ENCODE measurements around the gene SGO2.
"Not testable (repeated sequence)": the region's sequence is repeated elsewhere in the genome, so short reads cannot be mapped to it uniquely, and the experiment has no call there.

SGO2 gene

DNA sequence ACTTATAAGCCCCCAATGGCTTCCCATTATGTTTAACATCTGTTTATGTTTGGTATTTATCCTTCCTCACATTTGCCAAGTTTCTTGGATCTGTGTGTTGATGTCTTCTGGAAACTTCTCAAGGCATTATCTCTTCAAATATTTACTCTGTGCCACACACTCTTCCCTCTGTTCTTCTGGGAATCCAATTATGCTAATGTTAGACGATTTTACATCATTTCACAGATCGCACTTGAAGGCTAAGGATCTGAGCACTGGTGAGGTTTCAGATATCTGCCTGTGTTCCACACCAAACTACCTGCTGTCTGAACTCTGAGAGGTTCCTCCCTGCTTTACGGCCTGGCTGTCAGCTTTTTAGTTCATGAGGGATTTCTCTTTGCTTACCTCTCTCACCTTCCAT lies 69.9 kb downstream of the SGO2 start:
- DNase-seq (ENCODE audit: insufficient read length, low spot score) (no peak), FAIRE-seq (no peak)
- no peak for TF ChIP-seq POLR2A (IDR thresholded peaks at IDR 0.05; ENCODE audit: low read depth, low read length)

DNA sequence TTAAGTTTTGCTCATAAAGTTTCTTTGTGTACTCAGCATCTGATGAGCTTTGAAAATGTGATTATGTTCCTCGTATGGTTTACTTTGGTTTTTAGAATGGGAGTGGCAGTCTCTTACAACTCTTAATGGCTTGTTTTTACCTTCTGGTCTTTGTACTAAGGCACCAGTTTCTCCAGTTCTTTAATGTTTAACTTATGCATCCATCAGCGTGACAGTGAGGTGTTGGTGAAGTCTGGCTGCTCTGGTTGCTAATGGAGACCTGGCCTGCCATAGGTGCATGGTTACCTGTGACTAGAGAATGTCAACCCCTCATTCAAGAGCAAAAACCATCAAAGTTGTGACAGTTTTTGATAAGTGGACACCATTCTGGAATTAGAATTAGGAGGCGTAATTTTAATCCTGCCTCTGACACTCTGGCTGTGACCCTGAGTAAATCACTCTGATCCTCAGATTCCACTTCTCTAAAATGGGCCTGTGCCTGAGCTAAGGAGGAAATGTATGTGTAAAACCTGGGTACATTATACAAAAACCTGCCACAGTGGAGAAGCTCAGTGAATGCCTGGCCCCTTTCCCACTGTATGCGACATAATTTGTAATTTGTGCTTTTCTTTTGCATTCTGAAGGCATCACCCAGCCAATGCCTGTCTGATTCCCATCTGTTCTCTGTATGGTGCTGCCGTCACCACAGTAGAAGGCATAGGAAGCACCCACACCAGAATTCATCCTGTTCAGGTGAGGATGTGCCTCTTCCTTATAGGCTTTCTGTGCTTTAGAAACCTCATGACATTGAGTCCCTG lies 71.0 kb downstream of the SGO2 start:
- no peak for DNase-seq (ENCODE audit: insufficient read length, low spot score)
- no peak for FAIRE-seq
- TF ChIP-seq POLR2A (IDR thresholded peaks at IDR 0.05; ENCODE audit: low read depth, low read length) = no peak

DNA sequence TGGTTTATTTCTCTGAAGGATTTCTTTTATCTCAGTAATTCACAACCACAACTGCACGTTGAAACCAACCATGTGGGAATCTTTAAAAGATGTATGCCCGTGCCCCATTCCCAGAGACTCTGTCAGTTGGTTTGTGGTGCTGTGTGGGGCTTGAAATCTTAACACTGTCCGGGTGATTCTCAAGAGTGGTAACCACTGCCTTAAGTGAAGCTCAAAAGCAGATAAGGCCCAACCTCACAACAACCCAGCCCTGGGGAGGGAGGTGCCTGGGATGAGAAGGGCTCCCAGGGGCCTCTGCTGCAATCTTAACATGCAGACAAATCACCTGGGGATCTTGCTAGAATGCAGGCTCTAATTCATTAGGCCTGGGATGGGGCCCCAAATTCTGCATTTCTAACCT lies 73.2 kb downstream of the SGO2 start:
- FAIRE-seq = no peak
- no peak for TF ChIP-seq POLR2A (IDR thresholded peaks at IDR 0.05; ENCODE audit: low read depth, low read length)
- no peak for DNase-seq (ENCODE audit: insufficient read length, low spot score)

DNA sequence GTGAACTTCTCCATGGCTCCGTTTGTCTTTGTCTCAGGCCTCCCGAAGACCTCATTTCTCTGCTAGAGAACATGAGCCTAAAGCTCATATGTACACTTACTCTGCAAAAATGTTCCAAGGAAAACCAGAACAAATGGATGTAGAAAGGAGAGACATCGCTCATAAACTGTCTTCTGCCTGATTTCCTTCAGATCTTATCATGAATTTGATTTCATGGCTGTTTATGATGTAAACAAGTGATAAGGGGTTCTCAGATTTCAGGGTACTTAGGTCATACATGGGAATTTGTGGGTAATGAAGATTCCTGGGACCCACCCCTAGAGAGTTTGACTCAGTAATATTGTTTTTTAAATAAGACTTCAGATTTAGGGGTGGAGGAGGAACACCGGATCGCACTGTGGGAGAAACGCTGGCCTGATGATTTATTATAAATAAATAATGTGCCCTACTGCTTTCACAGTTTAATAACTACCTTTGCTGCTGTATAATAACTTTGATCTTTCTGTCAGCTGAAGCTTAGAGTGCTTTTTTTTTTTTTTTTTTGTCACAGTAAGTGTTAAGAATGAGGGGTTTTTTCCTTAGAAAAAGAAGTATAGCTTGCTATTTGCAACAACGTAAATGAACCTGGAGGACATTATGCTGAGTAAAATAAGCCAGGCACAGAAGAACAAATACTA lies 74.7 kb downstream of the SGO2 start:
- DNase-seq (ENCODE audit: insufficient read length, low spot score) (no peak), FAIRE-seq (no peak)
- no peak for TF ChIP-seq POLR2A (IDR thresholded peaks at IDR 0.05; ENCODE audit: low read depth, low read length)

DNA sequence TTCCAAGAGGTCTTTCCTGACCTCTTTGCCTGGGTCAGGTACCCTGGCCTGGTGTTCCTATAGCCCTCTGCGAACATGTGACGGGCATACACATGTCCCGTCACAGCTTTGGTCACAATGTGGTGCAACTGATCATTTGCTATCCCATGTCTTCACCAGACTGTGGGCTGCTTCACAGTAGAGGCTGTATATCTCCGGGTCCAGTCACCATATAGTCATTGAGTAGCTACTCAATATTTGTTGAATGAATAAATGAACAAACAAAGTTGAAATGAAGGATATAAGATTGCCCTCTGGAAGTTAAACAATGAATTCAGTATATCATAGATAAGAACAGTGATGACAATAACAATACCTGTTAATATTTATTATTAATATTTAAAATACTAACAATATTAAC lies 76.6 kb downstream of the SGO2 start:
- DNase-seq (ENCODE audit: insufficient read length, low spot score) (no peak), FAIRE-seq (no peak)
- no peak for TF ChIP-seq POLR2A (IDR thresholded peaks at IDR 0.05; ENCODE audit: low read depth, low read length)

DNA sequence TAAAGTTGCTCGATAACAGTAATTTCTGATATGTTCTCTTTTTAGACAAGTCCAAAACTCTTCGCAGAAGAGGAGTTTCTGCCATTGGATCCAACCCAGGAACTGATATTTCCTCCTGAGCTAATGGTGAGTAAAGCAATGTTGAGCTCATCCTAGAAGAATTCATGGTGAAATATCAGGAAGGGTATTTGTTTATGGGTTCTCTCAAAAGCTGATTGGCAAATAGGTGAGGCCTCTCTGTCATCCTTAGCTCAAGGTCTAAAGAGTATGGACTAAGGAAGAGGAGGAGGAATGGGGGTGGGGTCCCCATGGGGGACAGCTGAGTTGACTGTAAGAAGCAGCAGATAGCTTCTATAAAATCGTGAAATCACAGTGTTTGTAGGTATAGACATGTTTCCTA lies 78.0 kb downstream of the SGO2 start:
- no peak for TF ChIP-seq POLR2A (IDR thresholded peaks at IDR 0.05; ENCODE audit: low read depth, low read length)
- FAIRE-seq (peak; percentile 67), DNase-seq (ENCODE audit: insufficient read length, low spot score) (peak; percentile 15)

DNA sequence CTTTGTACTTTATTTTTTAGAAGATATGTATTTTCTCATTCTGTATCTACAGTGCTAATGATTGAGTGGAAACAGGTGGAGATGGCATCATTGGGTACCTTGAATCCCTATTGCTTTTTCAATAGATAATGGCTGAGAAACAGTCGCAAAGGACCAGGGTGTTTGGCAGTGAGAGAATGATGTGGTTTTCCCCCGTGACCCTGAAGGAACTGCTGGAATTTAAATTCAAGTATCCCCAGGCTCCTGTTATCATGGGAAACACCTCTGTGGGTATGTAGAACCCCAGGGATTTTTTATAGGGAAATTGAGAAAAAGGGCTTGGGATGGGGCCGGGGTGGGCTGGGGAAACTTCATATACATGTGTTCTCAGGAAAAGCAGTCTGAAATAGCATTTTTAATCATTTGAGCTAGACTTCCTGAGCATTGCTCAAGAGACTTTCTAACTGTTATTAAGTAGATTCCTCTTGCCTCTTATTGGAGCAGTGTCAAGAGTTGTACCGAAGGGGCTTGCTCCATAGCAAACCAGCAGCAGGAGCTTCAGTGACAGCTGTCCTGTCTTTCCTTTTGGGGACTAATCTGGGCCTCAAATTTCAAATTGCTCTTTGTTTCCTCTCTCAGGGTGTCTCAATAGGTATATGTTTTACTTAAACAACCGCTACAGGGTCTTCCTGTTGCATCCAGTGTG lies 78.7 kb downstream of the SGO2 start:
- peak; percentile 33 for FAIRE-seq
- DNase-seq (ENCODE audit: insufficient read length, low spot score) = no peak
- TF ChIP-seq POLR2A (IDR thresholded peaks at IDR 0.05; ENCODE audit: low read depth, low read length) = no peak

DNA sequence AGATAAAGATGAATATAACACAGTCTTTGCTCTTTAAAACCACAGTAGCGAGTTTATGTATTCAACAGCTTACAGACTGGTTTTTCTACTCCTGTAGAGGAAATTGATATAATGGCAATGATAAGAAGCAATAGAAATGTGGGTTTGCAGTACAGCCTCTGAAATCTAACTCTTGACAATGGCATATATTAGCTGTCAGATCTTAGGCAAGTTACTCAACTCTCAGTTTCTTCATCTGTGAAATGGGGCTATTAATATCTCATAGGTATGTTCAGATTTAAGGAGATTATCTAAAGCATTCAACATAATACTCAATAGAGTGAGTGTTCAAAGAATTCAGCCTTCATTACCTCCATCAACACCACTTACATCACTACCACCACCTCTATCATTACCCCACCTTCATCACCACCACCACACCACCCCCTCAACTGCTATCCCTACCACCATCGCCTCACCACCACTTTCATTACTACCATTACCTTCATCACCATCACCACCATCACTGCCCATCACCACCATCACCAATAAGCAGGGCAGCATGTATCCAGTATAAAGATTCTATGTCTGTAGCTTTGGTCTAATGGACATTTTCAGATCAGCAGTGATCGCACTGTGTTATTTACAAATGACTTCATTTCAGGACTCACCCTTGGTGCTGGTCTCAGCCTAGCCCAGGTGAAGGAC lies 82.5 kb downstream of the SGO2 start:
- no peak for FAIRE-seq
- no peak for TF ChIP-seq POLR2A (IDR thresholded peaks at IDR 0.05; ENCODE audit: low read depth, low read length)
- no peak for DNase-seq (ENCODE audit: insufficient read length, low spot score)

DNA sequence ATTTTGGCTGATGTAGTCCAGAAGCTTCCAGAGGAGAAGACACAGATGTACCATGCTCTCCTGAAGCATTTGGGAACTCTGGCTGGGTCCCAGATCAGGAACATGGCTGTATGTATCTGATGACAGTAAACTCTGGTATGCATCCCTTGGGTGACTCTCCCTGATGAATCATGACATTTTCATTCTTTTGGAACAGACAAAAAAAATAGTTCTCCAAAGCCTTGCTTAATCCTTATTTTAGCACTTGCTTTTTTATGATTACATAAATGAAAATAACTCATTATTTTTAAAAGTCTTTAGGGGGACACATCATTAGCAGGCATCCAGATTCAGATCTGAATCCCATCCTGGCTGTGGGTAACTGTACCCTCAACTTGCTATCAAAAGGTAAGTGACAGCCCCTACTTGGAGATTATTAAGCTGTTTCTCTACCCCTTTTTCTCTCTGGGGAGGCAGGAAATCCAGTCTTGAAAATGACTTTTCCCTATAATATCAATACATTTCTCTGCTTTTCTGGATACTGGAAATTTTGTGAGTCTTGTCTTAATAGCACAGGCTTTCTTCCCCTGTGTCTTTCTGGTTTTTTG lies 83.1 kb downstream of the SGO2 start:
- TF ChIP-seq POLR2A (IDR thresholded peaks at IDR 0.05; ENCODE audit: low read depth, low read length) = no peak
- DNase-seq (ENCODE audit: insufficient read length, low spot score) (peak; percentile 35), FAIRE-seq (peak; percentile 94)

DNA sequence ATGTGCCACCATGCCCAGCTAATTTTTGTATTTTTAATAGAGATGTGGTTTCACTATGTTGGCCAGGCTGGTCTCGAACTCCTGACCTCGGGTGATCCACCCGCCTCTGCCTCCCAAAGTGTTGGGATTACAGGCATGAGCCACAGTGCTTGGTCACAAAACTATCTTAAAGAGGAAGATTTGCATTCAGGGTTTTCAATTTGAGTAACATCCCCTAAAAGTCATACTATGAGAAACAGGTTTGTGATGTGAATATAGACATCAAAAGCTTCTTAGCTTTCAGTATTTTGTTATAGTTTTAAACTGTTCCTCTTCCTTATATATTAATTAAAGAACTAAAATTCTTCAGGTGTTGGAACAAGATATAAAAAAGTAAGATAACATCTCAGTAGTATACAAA lies 84.2 kb downstream of the SGO2 start:
- not testable (repeated sequence) for DNase-seq (ENCODE audit: insufficient read length, low spot score); FAIRE-seq

DNA sequence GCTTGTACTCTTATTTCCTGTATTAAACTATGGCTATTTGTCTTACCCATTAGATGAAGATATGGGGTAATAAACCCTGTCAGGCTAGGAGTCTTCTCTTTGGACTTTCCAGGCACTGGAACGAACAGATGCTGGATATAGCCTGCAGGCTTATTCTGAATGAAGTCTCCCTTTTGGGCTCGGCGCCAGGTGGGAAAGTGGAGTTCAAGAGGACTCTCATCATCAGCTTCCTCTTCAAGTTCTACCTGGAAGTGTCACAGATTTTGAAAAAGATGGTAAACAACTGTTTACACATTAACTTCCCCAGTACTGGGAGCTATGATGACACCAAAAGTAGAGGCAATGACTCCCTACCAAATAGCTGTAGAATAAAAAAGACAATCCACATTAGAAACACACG lies 87.7 kb downstream of the SGO2 start:
- FAIRE-seq = no peak
- no peak for TF ChIP-seq POLR2A (IDR thresholded peaks at IDR 0.05; ENCODE audit: low read depth, low read length)
- no peak for DNase-seq (ENCODE audit: insufficient read length, low spot score)

DNA sequence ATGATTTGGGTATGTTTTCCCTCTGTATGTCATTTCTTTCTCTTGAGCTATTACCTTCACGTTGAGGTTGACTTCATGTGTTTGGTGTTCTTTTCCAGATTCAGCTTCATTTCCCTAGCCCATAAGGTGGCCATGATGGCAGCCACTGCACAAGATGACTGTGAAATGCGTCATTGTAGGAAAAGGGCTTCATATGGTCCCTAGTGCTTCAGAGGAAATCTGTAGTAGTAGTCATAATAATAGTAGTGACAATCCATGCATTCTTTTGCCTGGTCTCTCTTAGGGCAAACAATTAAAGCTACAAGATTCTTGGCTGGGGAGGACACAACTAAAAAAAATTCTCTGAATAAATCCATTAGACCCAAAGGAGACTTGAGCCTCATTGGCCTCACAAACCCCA lies 88.2 kb downstream of the SGO2 start:
- DNase-seq (ENCODE audit: insufficient read length, low spot score) (no peak), FAIRE-seq (no peak)
- no peak for TF ChIP-seq POLR2A (IDR thresholded peaks at IDR 0.05; ENCODE audit: low read depth, low read length)

DNA sequence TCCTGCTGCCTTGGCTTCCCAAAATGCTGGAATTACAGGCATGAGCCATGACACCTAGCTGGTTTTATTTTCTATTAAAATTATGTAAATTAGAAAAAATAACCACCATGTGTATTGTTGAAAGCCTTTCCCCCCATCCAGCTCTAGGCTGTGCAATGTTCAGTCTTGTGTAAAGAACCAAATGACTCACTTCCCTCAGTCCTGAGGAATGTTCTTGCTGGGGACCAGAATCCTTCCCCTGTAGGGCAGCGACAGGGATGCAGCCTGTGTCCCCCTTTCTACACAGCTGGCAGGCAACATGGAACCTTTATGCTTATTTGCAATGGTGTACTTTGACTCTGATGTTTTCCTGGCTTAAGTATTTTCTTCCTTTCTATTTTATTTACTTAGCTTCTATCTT lies 89.2 kb downstream of the SGO2 start:
- peak; percentile 55 for FAIRE-seq
- DNase-seq (ENCODE audit: insufficient read length, low spot score) = peak; percentile 50
- no peak for TF ChIP-seq POLR2A (IDR thresholded peaks at IDR 0.05; ENCODE audit: low read depth, low read length)

DNA sequence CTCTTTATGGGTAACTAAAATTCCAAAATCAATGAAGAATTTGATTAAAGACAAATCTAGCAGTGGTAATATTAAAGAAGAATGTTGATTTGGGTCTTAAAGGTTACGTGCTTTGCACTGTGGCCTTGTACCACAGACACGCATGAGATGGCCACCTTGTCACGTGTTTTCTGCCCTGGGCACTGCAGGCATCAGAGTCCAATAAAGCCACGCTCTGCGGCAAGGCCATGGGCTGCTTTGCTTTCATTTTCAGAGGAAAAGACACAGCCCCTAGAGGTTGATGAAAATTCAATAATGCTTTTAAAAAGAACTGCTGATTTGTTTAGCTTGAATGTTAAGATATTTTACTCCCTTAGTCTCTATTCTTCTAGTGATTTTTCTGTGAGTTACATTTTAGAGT lies 90.2 kb downstream of the SGO2 start:
- TF ChIP-seq POLR2A (IDR thresholded peaks at IDR 0.05; ENCODE audit: low read depth, low read length) = no peak
- DNase-seq (ENCODE audit: insufficient read length, low spot score) (no peak), FAIRE-seq (no peak)
